Karpas-422 (cell line): ENCODE results near the gene CAMSAP2. TPM values are rescaled to one million over a fixed set of nuclear protein-coding genes. Genes with fewer than 3 reads are reported as not detected.

Source experiments
- DNase-seq: peaks from one replicate; pipeline ENCODE4 v3.0.0-alpha.2; 2015
- H2AFZ ChIP-seq: fragments of 200-600 bp; sonication (generic); 2 replicates; pipeline ENCODE4 v1.6.1; 2014; ENCODE audit warnings: antibody characterized with exemption, low read length, mixed read lengths
- H3K27ac ChIP-seq: fragments of 200-600 bp; sonication (generic); 2 replicates; pipeline ENCODE4 v1.5.1; 2014; ENCODE audit warnings: mild to moderate bottlenecking, low read length, moderate library complexity
- H3K27me3 ChIP-seq: fragments of 200-600 bp; sonication (generic); 2 replicates; pipeline ENCODE4 v1.6.1; 2014; ENCODE audit warnings: low read length, mixed read lengths
- H3K36me3 ChIP-seq: fragments of 200-600 bp; sonication (generic); 2 replicates; pipeline ENCODE4 v1.6.1; 2014; ENCODE audit warnings: low read length, mixed read lengths; ENCODE audit not compliant: insufficient read depth
- H3K4me1 ChIP-seq: fragments of 200-600 bp; sonication (generic); 2 replicates; pipeline ENCODE4 v1.6.1; 2014; ENCODE audit warnings: mild to moderate bottlenecking, low read length, mixed read lengths
- H3K4me2 ChIP-seq: fragments of 200-600 bp; sonication (generic); 2 replicates; pipeline ENCODE4 v1.6.1; 2014; ENCODE audit warnings: low read length, low read depth, mild to moderate bottlenecking; ENCODE audit not compliant: poor library complexity, severe bottlenecking
- H3K4me3 ChIP-seq: fragments of 200-600 bp; sonication (generic); 2 replicates; pipeline ENCODE4 v1.5.1; 2014; ENCODE audit warnings: mild to moderate bottlenecking, antibody characterized with exemption, low read length, mixed read lengths
- H3K79me2 ChIP-seq: fragments of 200-600 bp; sonication (generic); 2 replicates; pipeline ENCODE4 v1.6.1; 2014; ENCODE audit warnings: mild to moderate bottlenecking, low read length, mixed read lengths
- H3K9ac ChIP-seq: fragments of 200-600 bp; sonication (generic); 2 replicates; pipeline ENCODE4 v1.6.0; 2014; ENCODE audit warnings: low read length
- H3K9me2 ChIP-seq: fragments of 200-600 bp; sonication (generic), shearing (Covaris generic); replicated peaks from 2 replicates; pipeline ENCODE4 v1.6.0; 2014; ENCODE audit warnings: mild to moderate bottlenecking, low read length, moderate library complexity; ENCODE audit not compliant: insufficient read depth
- H3K9me3 ChIP-seq: fragments of 300-700, 200-600 bp; sonication (generic); 2 replicates; pipeline ENCODE4 v1.6.1; 2014; ENCODE audit warnings: low read length, mixed read lengths
- H4K20me1 ChIP-seq: fragments of 200-600 bp; sonication (generic); 2 replicates; pipeline ENCODE4 v1.6.1; 2014; ENCODE audit warnings: mild to moderate bottlenecking, antibody characterized with exemption, low read length, low read depth; ENCODE audit not compliant: insufficient read depth
- total RNA-seq: library from RNA; depleted of rRNA; stranded (reverse); fragments of >200 nt; shearing (Covaris generic); gene quantifications from 2 replicates; pipeline ENCODE4 v1.2.3, GENCODE V29; 2014; ENCODE audit warnings: low replicate concordance

The CAMSAP2 gene
- total RNA-seq, 1 experiment from 2014 or later, result 56.5 TPM

DNA sequence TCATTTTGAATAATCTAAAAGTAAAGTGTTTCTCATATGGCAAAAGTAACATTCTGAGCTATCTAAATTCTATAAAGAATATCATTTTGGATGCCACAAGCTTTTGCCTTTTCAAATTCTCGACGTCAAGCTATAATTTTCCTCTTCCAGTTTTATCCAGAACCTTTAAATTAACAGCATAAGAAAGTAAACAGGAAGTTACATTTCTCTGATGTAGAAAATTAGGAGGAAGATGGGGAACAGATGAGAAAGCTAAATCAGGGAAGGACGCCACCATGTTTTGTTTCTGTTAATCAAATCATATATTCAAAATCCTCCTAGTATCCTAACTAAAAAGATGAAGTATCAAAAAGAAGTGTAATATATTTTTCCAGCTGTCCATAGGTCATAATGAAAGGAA lies 8.8 kb upstream of the CAMSAP2 start:
- no peaks in the 10 kb centered on the region for H3K36me3 ChIP-seq
- no peak overlapping the region for H3K27ac ChIP-seq
- H3K79me2 ChIP-seq, result no peaks in the 10 kb centered on the region
- H3K27me3 ChIP-seq, result no peaks in the 10 kb centered on the region
- peaks cover 4% of the 10 kb centered on the region; the same call in 1 of the 2 replicates for H3K4me1 ChIP-seq
- H3K9me3 ChIP-seq, result no peaks in the 10 kb centered on the region
- DNase-seq, result no peak
- peak overlapping the region; percentile 1 for H3K4me2 ChIP-seq
- 0 out of 2 replicates have a peak overlapping the region, but pooled peaks have one; percentile 11 for H2AFZ ChIP-seq
- no peak overlapping the region for H3K4me3 ChIP-seq
- H3K9me2 ChIP-seq, result no peaks in the 10 kb centered on the region
- H4K20me1 ChIP-seq, result no peaks in the 10 kb centered on the region
- no peak overlapping the region for H3K9ac ChIP-seq

DNA sequence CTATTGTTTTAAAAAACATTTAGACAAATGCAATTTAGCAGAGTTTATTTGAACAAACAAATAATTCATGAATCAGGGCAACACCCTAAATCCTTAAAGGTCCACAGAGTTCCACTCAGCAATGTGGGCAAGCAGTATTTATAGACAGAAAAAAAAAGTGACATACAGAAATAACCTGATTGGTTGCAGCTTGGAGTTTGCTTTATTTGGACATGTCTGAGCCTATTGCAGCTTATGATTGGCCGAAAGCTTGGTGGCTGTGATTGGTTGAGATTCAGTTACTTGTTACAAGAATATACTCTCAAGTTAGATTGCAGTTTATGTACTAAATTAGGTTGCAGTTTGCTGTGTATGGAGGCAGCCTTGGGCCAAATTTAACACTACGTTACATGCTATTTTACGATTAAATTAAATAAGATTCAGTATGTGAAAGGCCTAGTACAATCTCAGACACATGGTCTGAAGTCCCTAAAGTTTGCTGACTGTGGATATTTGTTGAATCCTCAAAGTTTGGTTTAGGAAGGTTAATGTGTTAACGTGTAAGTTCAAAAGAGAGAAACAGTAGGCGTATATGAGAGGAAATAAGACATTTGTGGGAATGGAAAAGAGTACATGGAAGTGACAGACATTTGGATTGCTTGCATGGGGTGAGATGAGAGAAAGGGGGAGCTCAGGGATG lies 6.9 kb upstream of the CAMSAP2 start:
- Histone ChIP-seq H4K20me1 (no peaks in the 10 kb centered on the region), H3K4me1 (peaks cover 4% of the 10 kb centered on the region; the same call in 1 of the 2 replicates), H3K36me3 (no peaks in the 10 kb centered on the region), H3K4me2 (no peak overlapping the region), H3K9ac (no peak overlapping the region), H3K9me2 (no peaks in the 10 kb centered on the region), H3K27ac (no peak overlapping the region), H3K9me3 (no peaks in the 10 kb centered on the region), H3K27me3 (no peaks in the 10 kb centered on the region), H3K79me2 (no peaks in the 10 kb centered on the region), H3K4me3 (no peak overlapping the region), H2AFZ (no peak overlapping the region)
- DNase-seq, result peak; percentile 57

DNA sequence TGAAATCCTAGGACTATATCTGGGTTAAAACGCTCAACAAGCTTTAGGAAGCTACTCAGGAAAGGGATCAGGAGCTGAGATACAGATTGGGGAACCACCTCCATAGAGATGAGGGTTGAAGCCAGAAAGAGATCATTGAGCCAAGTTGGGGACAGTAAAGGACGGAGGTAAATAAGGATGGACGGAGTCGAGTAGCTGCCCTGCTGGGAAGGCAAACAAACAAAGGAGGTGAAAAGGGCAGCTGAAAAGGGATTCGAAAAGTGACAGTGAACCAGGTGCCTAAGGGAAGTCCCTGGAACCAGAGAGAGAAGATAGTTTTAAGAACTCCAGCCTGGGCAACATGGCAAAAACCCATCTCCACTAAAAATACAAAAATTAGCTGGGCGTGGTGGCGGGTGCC lies 6.3 kb upstream of the CAMSAP2 start:
- Histone ChIP-seq H3K9me2 (no peaks in the 10 kb centered on the region), H3K9ac (no peak overlapping the region), H3K4me3 (no peak overlapping the region), H4K20me1 (no peaks in the 10 kb centered on the region), H3K4me1 (peaks cover 4% of the 10 kb centered on the region; the same call in 1 of the 2 replicates), H3K27me3 (no peaks in the 10 kb centered on the region), H3K9me3 (no peaks in the 10 kb centered on the region), H3K36me3 (no peaks in the 10 kb centered on the region), H2AFZ (no peak overlapping the region), H3K4me2 (no peak overlapping the region), H3K79me2 (no peaks in the 10 kb centered on the region), H3K27ac (no peak overlapping the region)
- no peak for DNase-seq

DNA sequence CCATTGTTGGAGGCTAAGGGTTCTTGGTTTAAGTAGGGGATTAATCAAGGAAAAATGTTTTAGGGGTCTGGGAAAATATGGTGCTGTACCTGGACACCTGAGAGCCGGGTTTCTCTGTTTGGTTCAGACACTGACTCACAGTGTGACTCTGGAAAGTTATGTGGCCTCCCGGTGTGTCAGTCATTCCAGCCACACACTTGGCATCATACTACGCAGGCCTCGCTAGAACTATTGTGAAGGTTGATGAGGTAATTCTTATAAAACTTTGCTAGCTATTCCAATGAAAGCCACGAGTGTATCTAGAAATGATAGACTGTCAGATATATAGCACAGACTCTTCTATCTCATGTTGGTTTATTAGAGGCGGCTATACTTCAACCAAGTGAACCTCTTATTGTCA lies 4.8 kb upstream of the CAMSAP2 start:
- Histone ChIP-seq H4K20me1 (no peaks in the 10 kb centered on the region), H3K36me3 (no peaks in the 10 kb centered on the region), H3K27ac (no peak overlapping the region), H3K27me3 (no peaks in the 10 kb centered on the region), H3K4me1 (peaks cover 11% of the 10 kb centered on the region), H3K9me3 (no peaks in the 10 kb centered on the region), H3K4me2 (no peak overlapping the region), H2AFZ (no peak overlapping the region), H3K4me3 (no peak overlapping the region), H3K9me2 (no peaks in the 10 kb centered on the region), H3K9ac (no peak overlapping the region), H3K79me2 (peaks cover under 1% of the 10 kb centered on the region; the same call in 1 of the 2 replicates)
- no peak for DNase-seq

DNA sequence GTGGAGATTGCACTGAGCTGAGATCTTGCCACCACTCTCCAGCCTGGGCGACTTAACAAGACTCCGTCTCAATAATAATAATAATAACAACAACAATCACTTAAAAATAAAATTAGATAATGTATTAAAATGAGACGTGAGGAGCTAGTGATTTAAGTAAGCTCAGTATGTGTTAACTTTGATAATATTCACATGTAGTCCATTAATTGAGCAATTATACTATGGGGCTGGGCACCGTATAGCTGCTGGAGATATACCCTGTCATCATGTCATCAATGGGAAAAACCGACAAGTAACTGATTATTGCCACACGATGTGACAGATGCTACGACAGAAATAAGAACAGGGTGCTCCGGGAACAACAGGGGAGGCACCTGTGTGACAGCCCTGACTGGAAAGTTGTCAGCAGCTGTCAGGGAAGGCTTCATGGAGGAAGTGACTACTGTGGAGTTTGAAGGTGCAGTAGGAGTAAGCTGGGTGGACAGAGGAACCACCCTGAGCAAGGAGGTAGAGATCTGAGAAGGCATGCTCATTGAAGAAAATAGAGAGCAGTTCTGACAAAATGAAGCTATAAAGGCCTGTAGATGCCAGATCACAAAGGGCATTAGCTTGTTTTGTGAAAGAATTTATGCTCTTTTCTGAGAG lies 924 bp upstream of the CAMSAP2 start:
- Histone ChIP-seq H3K4me2 (peak overlapping the region; percentile 86), H3K27me3 (no peaks in the 10 kb centered on the region), H3K36me3 (peaks cover 4% of the 10 kb centered on the region; the same call in 1 of the 2 replicates), H3K9me3 (no peaks in the 10 kb centered on the region), H3K79me2 (peaks cover 35% of the 10 kb centered on the region), H3K27ac (no peak overlapping the region), H4K20me1 (no peaks in the 10 kb centered on the region), H3K4me3 (peak overlapping the region; percentile 77), H3K9ac (peak overlapping the region; percentile 81), H2AFZ (peak overlapping the region; percentile 91), H3K4me1 (peaks cover 23% of the 10 kb centered on the region), H3K9me2 (no peaks in the 10 kb centered on the region)
- DNase-seq, result no peak

DNA sequence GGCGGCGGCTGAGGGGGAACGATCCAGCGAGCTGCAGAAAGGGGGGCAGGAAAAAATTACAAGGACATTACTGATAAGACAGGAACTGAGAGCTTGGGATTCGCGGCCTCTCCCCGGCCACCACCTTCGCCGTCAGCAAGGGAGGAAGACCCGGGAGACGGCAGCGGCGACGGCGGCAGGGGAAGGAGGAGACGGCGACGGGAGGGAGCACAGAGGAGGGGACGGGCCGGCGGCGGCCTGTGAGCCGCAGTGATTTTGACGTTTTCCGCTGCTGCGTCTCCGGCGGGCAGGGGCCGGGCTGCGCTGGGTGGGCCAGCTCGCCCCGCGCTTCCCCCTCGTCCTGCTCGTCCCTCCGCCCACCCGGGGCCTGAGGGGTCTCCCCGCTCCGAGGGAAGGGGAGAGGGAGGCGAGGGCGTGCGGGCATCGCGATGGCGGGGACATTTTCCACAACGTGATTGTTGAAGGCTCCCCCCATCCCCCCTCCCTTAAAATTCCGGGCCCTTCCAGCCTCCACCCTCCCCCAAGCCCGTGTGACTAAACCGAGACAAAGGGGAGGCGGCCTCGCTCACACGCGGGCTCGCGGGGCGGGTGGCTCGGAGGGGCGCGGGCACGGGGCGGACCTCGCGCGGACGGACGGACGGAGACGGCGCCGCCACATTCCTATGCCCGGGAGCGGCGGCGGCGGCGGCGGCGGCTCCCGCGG lies 407 bp downstream of the CAMSAP2 start:
- H3K79me2 ChIP-seq, result peaks cover 47% of the 10 kb centered on the region
- peak overlapping the region; percentile 98 for H3K27ac ChIP-seq
- no peaks in the 10 kb centered on the region for H3K9me2 ChIP-seq
- peak; percentile 80 for DNase-seq
- no peaks in the 10 kb centered on the region for H4K20me1 ChIP-seq
- H3K9me3 ChIP-seq, result no peaks in the 10 kb centered on the region
- peak overlapping the region; percentile 84 for H3K4me2 ChIP-seq
- H3K27me3 ChIP-seq, result no peaks in the 10 kb centered on the region
- H3K4me1 ChIP-seq, result peaks cover 34% of the 10 kb centered on the region
- peaks cover 11% of the 10 kb centered on the region; the same call in 1 of the 2 replicates for H3K36me3 ChIP-seq
- H3K4me3 ChIP-seq, result peak overlapping the region; percentile 77
- peak overlapping the region; percentile 81 for H3K9ac ChIP-seq
- peak overlapping the region; percentile 37; the same call in 1 of the 2 replicates for H2AFZ ChIP-seq

DNA sequence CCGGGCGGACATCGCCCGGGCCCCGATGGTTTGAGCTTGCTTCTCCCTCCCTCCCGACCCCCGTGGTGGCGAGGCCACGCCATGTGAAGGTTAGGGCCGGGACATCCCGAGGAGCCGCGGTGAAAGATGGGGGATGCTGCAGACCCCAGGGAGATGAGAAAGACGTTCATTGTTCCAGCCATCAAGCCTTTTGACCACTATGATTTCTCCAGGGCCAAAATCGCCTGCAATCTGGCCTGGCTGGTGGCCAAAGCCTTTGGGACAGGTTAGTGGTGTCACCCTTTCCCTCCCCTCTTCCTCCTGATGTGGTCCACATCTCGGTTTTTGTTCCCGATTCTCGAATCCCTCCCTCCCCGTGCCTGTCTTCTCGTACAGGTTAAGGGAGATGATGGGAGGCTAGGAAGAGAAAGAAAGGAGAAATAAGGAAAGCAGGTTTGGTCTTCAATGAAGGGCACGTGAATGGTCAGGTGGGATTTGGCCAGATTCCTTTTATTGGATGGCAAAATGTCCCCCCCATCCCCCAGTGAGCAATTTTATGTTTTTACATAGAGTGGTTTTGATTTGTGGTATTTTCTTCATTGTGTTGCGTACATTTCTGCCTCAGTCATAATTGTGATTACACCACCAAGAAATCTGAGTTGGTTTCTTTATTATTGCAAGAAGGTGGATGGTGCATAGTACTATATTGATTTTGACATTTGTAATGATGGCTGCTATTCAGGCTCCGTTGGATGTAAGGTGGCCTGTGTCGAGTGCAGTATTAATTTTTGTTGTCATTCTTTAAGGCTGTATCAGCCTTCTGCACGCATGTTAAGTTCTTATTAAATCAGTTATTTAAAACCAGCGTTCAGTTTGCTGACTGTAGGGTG lies 1.2 kb downstream of the CAMSAP2 start:
- peak overlapping the region; percentile 84 for H3K4me2 ChIP-seq
- H3K9ac ChIP-seq, result peak overlapping the region; percentile 81
- no peaks in the 10 kb centered on the region for H3K27me3 ChIP-seq
- DNase-seq, result peak; percentile 61
- peaks cover 12% of the 10 kb centered on the region for H3K36me3 ChIP-seq
- H3K79me2 ChIP-seq, result peaks cover 55% of the 10 kb centered on the region
- peaks cover 42% of the 10 kb centered on the region for H3K4me1 ChIP-seq
- H2AFZ ChIP-seq, result no peak overlapping the region
- H3K9me2 ChIP-seq, result no peaks in the 10 kb centered on the region
- H3K9me3 ChIP-seq, result no peaks in the 10 kb centered on the region
- H3K27ac ChIP-seq, result peak overlapping the region; percentile 98
- peak overlapping the region; percentile 77 for H3K4me3 ChIP-seq
- H4K20me1 ChIP-seq, result no peaks in the 10 kb centered on the region
